ENCODE measurements around the gene SMG1.

DNA sequence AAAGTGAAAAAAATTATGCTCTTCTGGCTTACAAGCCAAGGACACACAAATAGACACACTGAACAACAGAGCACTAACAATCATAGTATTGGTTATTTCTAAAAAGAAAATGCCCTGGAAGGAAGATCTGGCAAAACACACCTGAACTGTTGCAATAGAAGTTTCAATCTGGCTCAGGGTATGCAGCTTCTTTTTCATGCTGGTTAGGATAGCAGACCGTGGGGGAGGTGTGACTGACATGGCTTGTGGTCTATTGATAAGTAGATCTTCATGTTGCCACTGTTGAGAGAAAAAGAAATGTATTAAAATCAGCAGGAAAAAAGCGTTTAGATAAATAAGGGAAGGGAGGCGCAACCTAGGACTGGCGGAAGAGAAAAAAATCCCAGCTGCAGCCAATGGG is 98.3 kb downstream of the SMG1 start:
- TF ChIP-seq, protein P1, sequence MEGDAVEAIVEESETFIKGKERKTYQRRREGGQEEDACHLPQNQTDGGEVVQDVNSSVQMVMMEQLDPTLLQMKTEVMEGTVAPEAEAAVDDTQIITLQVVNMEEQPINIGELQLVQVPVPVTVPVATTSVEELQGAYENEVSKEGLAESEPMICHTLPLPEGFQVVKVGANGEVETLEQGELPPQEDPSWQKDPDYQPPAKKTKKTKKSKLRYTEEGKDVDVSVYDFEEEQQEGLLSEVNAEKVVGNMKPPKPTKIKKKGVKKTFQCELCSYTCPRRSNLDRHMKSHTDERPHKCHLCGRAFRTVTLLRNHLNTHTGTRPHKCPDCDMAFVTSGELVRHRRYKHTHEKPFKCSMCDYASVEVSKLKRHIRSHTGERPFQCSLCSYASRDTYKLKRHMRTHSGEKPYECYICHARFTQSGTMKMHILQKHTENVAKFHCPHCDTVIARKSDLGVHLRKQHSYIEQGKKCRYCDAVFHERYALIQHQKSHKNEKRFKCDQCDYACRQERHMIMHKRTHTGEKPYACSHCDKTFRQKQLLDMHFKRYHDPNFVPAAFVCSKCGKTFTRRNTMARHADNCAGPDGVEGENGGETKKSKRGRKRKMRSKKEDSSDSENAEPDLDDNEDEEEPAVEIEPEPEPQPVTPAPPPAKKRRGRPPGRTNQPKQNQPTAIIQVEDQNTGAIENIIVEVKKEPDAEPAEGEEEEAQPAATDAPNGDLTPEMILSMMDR (tag by site-specific recombination; IDR thresholded peaks at IDR 0.05) = no peak
- no peak for TF ChIP-seq ZFP3 (tag by site-specific recombination; IDR thresholded peaks at IDR 0.05; ENCODE audit: low read depth)
- TF ChIP-seq, protein P2, sequence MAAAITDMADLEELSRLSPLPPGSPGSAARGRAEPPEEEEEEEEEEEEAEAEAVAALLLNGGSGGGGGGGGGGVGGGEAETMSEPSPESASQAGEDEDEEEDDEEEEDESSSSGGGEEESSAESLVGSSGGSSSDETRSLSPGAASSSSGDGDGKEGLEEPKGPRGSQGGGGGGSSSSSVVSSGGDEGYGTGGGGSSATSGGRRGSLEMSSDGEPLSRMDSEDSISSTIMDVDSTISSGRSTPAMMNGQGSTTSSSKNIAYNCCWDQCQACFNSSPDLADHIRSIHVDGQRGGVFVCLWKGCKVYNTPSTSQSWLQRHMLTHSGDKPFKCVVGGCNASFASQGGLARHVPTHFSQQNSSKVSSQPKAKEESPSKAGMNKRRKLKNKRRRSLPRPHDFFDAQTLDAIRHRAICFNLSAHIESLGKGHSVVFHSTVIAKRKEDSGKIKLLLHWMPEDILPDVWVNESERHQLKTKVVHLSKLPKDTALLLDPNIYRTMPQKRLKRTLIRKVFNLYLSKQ (tag by site-specific recombination; IDR thresholded peaks at IDR 0.05; ENCODE audit: borderline replicate concordance) = no peak
- no peak for TF ChIP-seq ZEB2 (tag by site-specific recombination; IDR thresholded peaks at IDR 0.05)
- TF ChIP-seq RBAK (tag by site-specific recombination; IDR thresholded peaks at IDR 0.05) = no peak
- TF ChIP-seq, protein P3, sequence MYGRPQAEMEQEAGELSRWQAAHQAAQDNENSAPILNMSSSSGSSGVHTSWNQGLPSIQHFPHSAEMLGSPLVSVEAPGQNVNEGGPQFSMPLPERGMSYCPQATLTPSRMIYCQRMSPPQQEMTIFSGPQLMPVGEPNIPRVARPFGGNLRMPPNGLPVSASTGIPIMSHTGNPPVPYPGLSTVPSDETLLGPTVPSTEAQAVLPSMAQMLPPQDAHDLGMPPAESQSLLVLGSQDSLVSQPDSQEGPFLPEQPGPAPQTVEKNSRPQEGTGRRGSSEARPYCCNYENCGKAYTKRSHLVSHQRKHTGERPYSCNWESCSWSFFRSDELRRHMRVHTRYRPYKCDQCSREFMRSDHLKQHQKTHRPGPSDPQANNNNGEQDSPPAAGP (tag by site-specific recombination; IDR thresholded peaks at IDR 0.05) = no peak
- TF ChIP-seq ZNF121 (tag by site-specific recombination; IDR thresholded peaks at IDR 0.05) = no peak
- TF ChIP-seq KLF16 (tag by site-specific recombination; IDR thresholded peaks at IDR 0.05) = no peak
- no peak for TF ChIP-seq ZNF558 (tag by site-specific recombination; IDR thresholded peaks at IDR 0.05)
- TF ChIP-seq YY1 (tag by site-specific recombination; IDR thresholded peaks at IDR 0.05) = no peak
- TF ChIP-seq, protein P4, sequence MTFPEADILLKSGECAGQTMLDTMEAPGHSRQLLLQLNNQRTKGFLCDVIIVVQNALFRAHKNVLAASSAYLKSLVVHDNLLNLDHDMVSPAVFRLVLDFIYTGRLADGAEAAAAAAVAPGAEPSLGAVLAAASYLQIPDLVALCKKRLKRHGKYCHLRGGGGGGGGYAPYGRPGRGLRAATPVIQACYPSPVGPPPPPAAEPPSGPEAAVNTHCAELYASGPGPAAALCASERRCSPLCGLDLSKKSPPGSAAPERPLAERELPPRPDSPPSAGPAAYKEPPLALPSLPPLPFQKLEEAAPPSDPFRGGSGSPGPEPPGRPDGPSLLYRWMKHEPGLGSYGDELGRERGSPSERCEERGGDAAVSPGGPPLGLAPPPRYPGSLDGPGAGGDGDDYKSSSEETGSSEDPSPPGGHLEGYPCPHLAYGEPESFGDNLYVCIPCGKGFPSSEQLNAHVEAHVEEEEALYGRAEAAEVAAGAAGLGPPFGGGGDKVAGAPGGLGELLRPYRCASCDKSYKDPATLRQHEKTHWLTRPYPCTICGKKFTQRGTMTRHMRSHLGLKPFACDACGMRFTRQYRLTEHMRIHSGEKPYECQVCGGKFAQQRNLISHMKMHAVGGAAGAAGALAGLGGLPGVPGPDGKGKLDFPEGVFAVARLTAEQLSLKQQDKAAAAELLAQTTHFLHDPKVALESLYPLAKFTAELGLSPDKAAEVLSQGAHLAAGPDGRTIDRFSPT (tag by site-specific recombination; IDR thresholded peaks at IDR 0.05) = no peak

Measured in HEK293 (cell line).